Natural killer cell (primary cell): ENCODE results near the gene SLC6A12. TPM values are rescaled to one million over a fixed set of nuclear protein-coding genes. Genes with fewer than 3 reads are reported as not detected.
"Not testable (repeated sequence)": the region's sequence is repeated elsewhere in the genome, so short reads cannot be mapped to it uniquely, and the experiment has no call there.

Experiments
- ATAC-seq, 3 donors: fragments of 150-1000 bp in 2 of 3; fragments of 200-7000 bp in 1 of 3; cut with Tn5 transposase; 1 replicate in 1 of 3; 2 replicates in 2 of 3; pipeline ENCODE4 v1.10.0; 2021; ENCODE audit warnings: mild to moderate bottlenecking in 2 of 3, moderate library complexity in 2 of 3
- DNase-seq, 2 donors: peaks; one replicate each; pipeline versions ENCODE4 v3.0.0 to v3.0.0-alpha.2; 2013 to 2021; ENCODE audit warnings: mixed read lengths in 1 of 2
- H3K27ac ChIP-seq: one replicate; pipeline ENCODE4 v1.5.1; 2013; ENCODE audit warnings: mild to moderate bottlenecking, low read length
- H3K27me3 ChIP-seq: one replicate; pipeline ENCODE4 v1.6.1; 2013; ENCODE audit warnings: low read length; ENCODE audit not compliant: control insufficient read depth, insufficient read depth
- H3K36me3 ChIP-seq: one replicate; pipeline ENCODE4 v1.6.1; 2013; ENCODE audit warnings: low read length; ENCODE audit not compliant: control insufficient read depth, insufficient read depth
- H3K4me1 ChIP-seq: one replicate; pipeline ENCODE4 v1.6.1; 2013; ENCODE audit warnings: low read length; ENCODE audit not compliant: control insufficient read depth, insufficient read depth
- H3K4me3 ChIP-seq: one replicate; pipeline ENCODE4 v1.5.1; 2013; ENCODE audit warnings: low read length
- H3K9me3 ChIP-seq: one replicate; pipeline ENCODE4 v1.6.1; 2013; ENCODE audit warnings: low read length; ENCODE audit not compliant: control insufficient read depth, insufficient read depth
- H3K27ac Mint-ChIP-seq, 2 donors: one replicate each; pipeline ENCODE4 v1.8.0; 2022; ENCODE audit warnings: mild to moderate bottlenecking in 2 of 2, mixed read lengths in 2 of 2, moderate library complexity in 1 of 2
- H3K27me3 Mint-ChIP-seq, 2 donors: one replicate each; pipeline ENCODE4 v1.8.0; 2022; ENCODE audit warnings: low read depth in 2 of 2, mixed read lengths in 2 of 2
- H3K36me3 Mint-ChIP-seq: one replicate; pipeline ENCODE4 v1.8.0; 2022; ENCODE audit warnings: mixed read lengths
- H3K4me1 Mint-ChIP-seq, 2 donors: one replicate each; pipeline ENCODE4 v1.8.0; 2022; ENCODE audit warnings: mixed read lengths in 2 of 2
- H3K4me3 Mint-ChIP-seq: one replicate; pipeline ENCODE4 v1.8.0; 2022; ENCODE audit warnings: mild to moderate bottlenecking, moderate library complexity, mixed read lengths
- H3K9me3 Mint-ChIP-seq, 2 donors: one replicate each; pipeline ENCODE4 v1.8.0; 2022; ENCODE audit warnings: mixed read lengths in 2 of 2
- CTCF ChIP-seq: fragments of 200-600 bp; IDR thresholded peaks from one replicate; pipeline ENCODE4 v1.8.0; 2022; ENCODE audit warnings: antibody characterized with exemption
- WGBS: methylation state at CpG from one replicate; pipeline ENCODE4 v1.1.7; 2013; ENCODE audit warnings: missing lambda C conversion rate; ENCODE audit not compliant: insufficient coverage; 5-methylcytosine and 5-hydroxymethylcytosine counted together
- intact Hi-C: fragments of 100-400 bp; cut with micrococcal nuclease; formaldehyde crosslinking; loops from one replicate; pipeline ENCODE4 v1.14.2; 2022
- total RNA-seq, 4 donors: library from RNA; stranded (reverse); fragments of 120-200 nt in 1 of 4; gene quantifications; one replicate each; pipeline versions ENCODE4 v1.2.3 to v1.2.4, GENCODE V29; 2013 to 2022

Gene SLC6A12
- total RNA-seq, 3 donors from 2014 or later (not counting 1 experiment from before 2014, with no cell fraction given), result 0.54 to 0.70 TPM; not detected in 1

DNA sequence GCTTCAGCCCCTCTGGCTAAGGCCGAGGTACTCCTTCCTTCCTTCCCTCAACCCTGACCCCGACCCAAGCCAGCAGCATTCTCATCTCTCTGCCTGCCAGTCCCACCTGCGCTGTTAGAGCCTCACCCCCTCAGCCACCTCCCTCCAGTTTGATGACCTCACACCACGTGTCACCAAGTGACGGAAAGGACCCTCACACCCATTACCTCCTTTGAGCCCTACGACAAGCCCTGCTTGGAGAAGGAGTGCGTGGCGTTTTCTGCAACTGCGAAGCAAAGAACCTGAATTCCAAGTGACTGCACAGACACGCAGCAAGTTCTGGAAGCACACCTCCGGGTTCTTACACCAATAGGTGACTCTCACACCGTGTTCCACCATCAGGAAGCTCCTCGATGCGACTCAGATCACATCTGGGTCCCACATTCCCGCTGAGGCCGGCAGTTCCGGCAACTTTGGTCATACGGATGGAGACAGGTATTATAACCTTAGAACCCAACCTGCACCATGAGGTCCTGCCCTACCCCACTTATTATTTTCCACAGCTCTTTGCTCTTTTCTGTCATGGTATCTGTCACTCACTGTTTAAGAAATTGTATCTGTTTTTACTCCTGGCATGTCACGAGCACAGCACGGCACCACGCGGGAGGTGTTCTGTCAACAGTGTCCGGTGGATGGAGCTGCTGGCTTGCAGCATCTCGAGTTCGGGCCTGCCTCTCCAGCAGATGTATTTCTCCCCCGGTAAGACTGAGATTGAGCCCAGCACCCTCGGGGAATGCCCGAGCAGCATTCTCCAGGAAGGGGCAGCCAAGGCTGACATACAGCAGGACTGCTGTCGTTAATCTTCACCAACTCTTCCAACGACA, 5.0 kb upstream of the SLC6A12 start:
- no peaks in the 10 kb centered on the region for H3K36me3 Mint-ChIP-seq
- Histone ChIP-seq H3K4me1 (peaks cover 6% of the 10 kb centered on the region), H3K27me3 (no peaks in the 10 kb centered on the region), H3K27ac (no peak overlapping the region), H3K9me3 (no peaks in the 10 kb centered on the region), H3K36me3 (no peaks in the 10 kb centered on the region), H3K4me3 (no peak overlapping the region)
- no peaks in the 10 kb centered on the region for H3K9me3 Mint-ChIP-seq
- ATAC-seq (no peak), DNase-seq (no peak)
- peaks cover 0 to 7% of the 10 kb centered on the region in 2 donors for H3K4me1 Mint-ChIP-seq
- no peak for TF ChIP-seq CTCF
- H3K27ac Mint-ChIP-seq, result no peak overlapping the region
- H3K27me3 Mint-ChIP-seq, result peaks cover 6 to 9% of the 10 kb centered on the region in 2 donors
- intact Hi-C loops, result no loop called here
- 89% methylated on average over 30 of the region's 30 CpGs for WGBS
- no peak overlapping the region for H3K4me3 Mint-ChIP-seq

- Histone ChIP-seq H3K27me3 (no peaks in the 10 kb centered on the region), H3K36me3 (no peaks in the 10 kb centered on the region), H3K4me1 (peaks cover 6% of the 10 kb centered on the region), H3K27ac (no peak overlapping the region), H3K9me3 (no peaks in the 10 kb centered on the region), H3K4me3 (no peak overlapping the region)
- peaks cover 0 to 9% of the 10 kb centered on the region in 2 donors for H3K4me1 Mint-ChIP-seq
- no peaks in the 10 kb centered on the region for H3K36me3 Mint-ChIP-seq
- no peak for DNase-seq
- no peaks in the 10 kb centered on the region for H3K9me3 Mint-ChIP-seq
- TF ChIP-seq CTCF, result no peak
- no peak overlapping the region for H3K27ac Mint-ChIP-seq
- ATAC-seq, result no peak
- no peak overlapping the region for H3K4me3 Mint-ChIP-seq
- intact Hi-C loops, result no loop called here
- WGBS, result 90% methylated on average over 5 of the region's 5 CpGs
- peaks cover 13 to 16% of the 10 kb centered on the region in 2 donors for H3K27me3 Mint-ChIP-seq
Measured at GRCh38 chr12:218221-218620, 4.3 kb upstream of the SLC6A12 start.

- 84% methylated on average over 6 of the region's 6 CpGs for WGBS
- H3K36me3 ChIP-seq, H3K9me3 ChIP-seq, H3K9me3 Mint-ChIP-seq, H3K27ac Mint-ChIP-seq, H3K4me3 ChIP-seq, H3K36me3 Mint-ChIP-seq, H3K27ac ChIP-seq, DNase-seq, intact Hi-C loops, H3K27me3 ChIP-seq, ATAC-seq, H3K4me3 Mint-ChIP-seq: not testable (repeated sequence)
- Mint-ChIP-seq H3K4me1 (peaks cover 2 to 15% of the 10 kb centered on the region in 2 donors), H3K27me3 (peaks cover 17 to 18% of the 10 kb centered on the region in 2 donors)
- peaks cover 13% of the 10 kb centered on the region for H3K4me1 ChIP-seq
Measured at GRCh38 chr12:217029-217428, 3.1 kb upstream of the SLC6A12 start.

GRCh38 chr12:215116-215515, 1.2 kb upstream of the SLC6A12 start:
- ATAC-seq (no peak), DNase-seq (no peak)
- no peak for TF ChIP-seq CTCF
- no peaks in the 10 kb centered on the region for H3K36me3 Mint-ChIP-seq
- Histone ChIP-seq H3K27ac (no peak overlapping the region), H3K4me1 (peaks cover 13% of the 10 kb centered on the region), H3K36me3 (no peaks in the 10 kb centered on the region), H3K9me3 (no peaks in the 10 kb centered on the region), H3K4me3 (no peak overlapping the region), H3K27me3 (no peaks in the 10 kb centered on the region)
- no peak overlapping the region for H3K4me3 Mint-ChIP-seq
- H3K27me3 Mint-ChIP-seq, result peaks cover 19 to 30% of the 10 kb centered on the region in 2 donors
- no peaks in the 10 kb centered on the region for H3K9me3 Mint-ChIP-seq
- WGBS, result 85% methylated on average over 6 of the region's 6 CpGs
- H3K4me1 Mint-ChIP-seq, result peaks cover 5 to 16% of the 10 kb centered on the region in 2 donors
- no peak overlapping the region for H3K27ac Mint-ChIP-seq
- intact Hi-C loops, result no loop called here
